Natural killer cell treated with Interleukin-12 subunit alpha and Interleukin-12 subunit beta and Interleukin-15 and Interleukin-18, amount 100 ng/mL, for 72 hours (primary cell): ENCODE data around the gene COL9A1. TPM values are rescaled to one million over a fixed set of nuclear protein-coding genes. Genes with fewer than 3 reads are reported as not detected.

Experiments
- ATAC-seq, 2 donors: fragments of 150-1000 bp; cut with Tn5 transposase in 1 of 2; sonication (Bioruptor Pico), chemical (Tn5 transposase) in 1 of 2; 2 replicates each; pipeline ENCODE4 v1.10.0; 2021
- DNase-seq: peaks from one replicate; pipeline ENCODE4 v3.0.0; 2022; ENCODE audit warnings: low spot score
- H3K27ac Mint-ChIP-seq, 2 donors: 1 replicate in 1 of 2; 2 replicates in 1 of 2; pipeline ENCODE4 v1.8.0; 2022; ENCODE audit warnings: mixed read lengths in 2 of 2, mild to moderate bottlenecking in 1 of 2, moderate library complexity in 1 of 2
- H3K27me3 Mint-ChIP-seq, 2 donors: 1 replicate in 1 of 2; 2 replicates in 1 of 2; pipeline ENCODE4 v1.8.0; 2022; ENCODE audit warnings: mixed read lengths in 2 of 2
- H3K36me3 Mint-ChIP-seq: one replicate; pipeline ENCODE4 v1.8.0; 2022; ENCODE audit warnings: mixed read lengths
- H3K4me1 Mint-ChIP-seq, 2 donors: 1 replicate in 1 of 2; 2 replicates in 1 of 2; pipeline ENCODE4 v1.8.0; 2022; ENCODE audit warnings: low read depth in 2 of 2, mixed read lengths in 2 of 2, mild to moderate bottlenecking in 1 of 2
- H3K4me3 Mint-ChIP-seq: one replicate; pipeline ENCODE4 v1.8.0; 2022; ENCODE audit warnings: mixed read lengths
- H3K9me3 Mint-ChIP-seq: 2 replicates; pipeline ENCODE4 v1.8.0; 2022; ENCODE audit warnings: mixed read lengths
- total RNA-seq, 2 donors: library from RNA; stranded (reverse); gene quantifications; one replicate each; pipeline ENCODE4 v1.2.3, GENCODE V29; 2022

The COL9A1 gene
- total RNA-seq, 2 donors from 2014 or later, result not detected

DNA sequence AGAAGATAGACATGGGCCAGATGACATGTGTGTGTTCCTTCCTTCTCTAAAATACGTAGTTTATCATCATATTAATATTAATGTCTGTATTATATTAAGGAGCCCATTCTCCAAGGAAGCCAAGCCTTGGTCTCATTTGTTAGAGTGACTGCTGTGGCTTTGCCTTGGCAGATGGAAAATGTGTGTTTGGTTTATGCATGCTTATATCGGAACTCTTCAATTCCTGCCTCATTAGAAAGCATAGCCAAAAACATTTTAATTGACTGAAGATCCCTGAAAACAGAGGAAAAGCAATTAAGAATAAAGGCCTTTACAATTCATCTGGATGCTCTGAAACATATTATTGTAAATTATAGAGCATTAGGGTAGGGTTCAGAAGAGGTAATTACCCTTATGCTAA is 106.4 kb downstream of the COL9A1 start:
- DNase-seq, result no peak
- H3K27ac Mint-ChIP-seq, result no peak overlapping the region
- H3K4me1 Mint-ChIP-seq, result no peaks in the 10 kb centered on the region
- peaks cover 5 to 7% of the 10 kb centered on the region in 2 donors for H3K27me3 Mint-ChIP-seq
- no peaks in the 10 kb centered on the region for H3K9me3 Mint-ChIP-seq
- H3K4me3 Mint-ChIP-seq, result no peak overlapping the region
- H3K36me3 Mint-ChIP-seq, result no peaks in the 10 kb centered on the region
- no peak for ATAC-seq

GRCh38 chr6:70194421-70194820 is 108.5 kb downstream of the COL9A1 start:
- Mint-ChIP-seq H3K27me3 (peaks cover 5 to 7% of the 10 kb centered on the region in 2 donors), H3K36me3 (no peaks in the 10 kb centered on the region), H3K27ac (no peak overlapping the region), H3K4me1 (no peaks in the 10 kb centered on the region), H3K9me3 (no peaks in the 10 kb centered on the region), H3K4me3 (no peak overlapping the region)
- ATAC-seq (no peak), DNase-seq (no peak)

DNA sequence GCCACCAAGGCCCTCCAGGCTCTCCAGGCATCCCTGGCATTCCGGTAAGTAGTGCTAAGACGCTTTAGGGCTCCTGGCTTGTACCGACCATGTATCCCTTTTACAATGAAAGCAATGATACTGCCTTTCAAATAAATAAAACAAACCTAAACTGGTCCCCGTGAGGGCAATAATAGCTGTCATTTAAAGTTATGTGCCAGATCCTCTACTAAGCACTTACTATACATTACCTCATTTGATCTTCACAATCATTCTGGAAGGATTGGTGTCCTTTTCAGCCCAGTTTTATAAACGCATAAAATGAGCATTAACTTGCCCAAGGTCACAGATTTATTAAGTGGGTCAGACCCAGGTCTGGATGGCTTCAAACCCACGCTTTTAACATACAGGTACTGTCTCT is 114.7 kb downstream of the COL9A1 start:
- DNase-seq, result no peak
- H3K4me1 Mint-ChIP-seq, result no peaks in the 10 kb centered on the region
- H3K27ac Mint-ChIP-seq, result no peak overlapping the region
- ATAC-seq, result no peak
- no peak overlapping the region for H3K4me3 Mint-ChIP-seq
- no peaks in the 10 kb centered on the region for H3K36me3 Mint-ChIP-seq
- peaks cover 3% of the 10 kb centered on the region for H3K9me3 Mint-ChIP-seq
- H3K27me3 Mint-ChIP-seq, result peaks cover 3 to 7% of the 10 kb centered on the region in 2 donors

GRCh38 chr6:70186461-70186860 is 116.4 kb downstream of the COL9A1 start:
- Mint-ChIP-seq H3K27ac (no peak overlapping the region), H3K4me1 (no peaks in the 10 kb centered on the region), H3K36me3 (no peaks in the 10 kb centered on the region), H3K27me3 (no peaks in the 10 kb centered on the region), H3K4me3 (no peak overlapping the region), H3K9me3 (peaks cover 3% of the 10 kb centered on the region)
- ATAC-seq (no peak), DNase-seq (no peak)

DNA sequence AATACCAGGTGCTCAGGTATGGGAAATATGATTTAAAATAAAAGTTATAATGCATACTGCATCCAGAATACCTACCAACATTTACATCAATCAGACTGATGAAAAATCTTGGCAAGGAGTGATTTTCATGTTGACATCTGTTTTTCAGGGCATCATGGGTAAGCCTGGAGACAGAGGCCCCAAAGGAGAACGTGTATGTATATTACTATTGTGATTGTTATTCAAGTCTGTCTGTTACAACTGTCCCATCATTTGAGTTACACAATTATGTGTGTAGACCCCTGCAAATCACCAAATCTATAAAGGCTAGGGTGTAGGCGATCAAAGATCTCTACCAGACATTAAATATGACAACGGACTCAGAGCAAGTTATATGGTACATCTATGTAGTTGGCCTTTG is 118.2 kb downstream of the COL9A1 start:
- no peak for ATAC-seq
- H3K36me3 Mint-ChIP-seq, result no peaks in the 10 kb centered on the region
- H3K9me3 Mint-ChIP-seq, result peaks cover 3% of the 10 kb centered on the region
- H3K4me1 Mint-ChIP-seq, result no peaks in the 10 kb centered on the region
- no peak for DNase-seq
- H3K27me3 Mint-ChIP-seq, result no peaks in the 10 kb centered on the region
- no peak overlapping the region for H3K4me3 Mint-ChIP-seq
- no peak overlapping the region for H3K27ac Mint-ChIP-seq

- ATAC-seq, result no peak
- no peak overlapping the region for H3K4me3 Mint-ChIP-seq
- no peak overlapping the region for H3K27ac Mint-ChIP-seq
- H3K4me1 Mint-ChIP-seq, result no peaks in the 10 kb centered on the region
- H3K9me3 Mint-ChIP-seq, result peaks cover 3% of the 10 kb centered on the region
- no peaks in the 10 kb centered on the region for H3K36me3 Mint-ChIP-seq
- DNase-seq, result no peak
- no peaks in the 10 kb centered on the region for H3K27me3 Mint-ChIP-seq
These were observed 119.3 kb downstream of the COL9A1 start for GRCh38 chr6:70183538-70183937.

DNA sequence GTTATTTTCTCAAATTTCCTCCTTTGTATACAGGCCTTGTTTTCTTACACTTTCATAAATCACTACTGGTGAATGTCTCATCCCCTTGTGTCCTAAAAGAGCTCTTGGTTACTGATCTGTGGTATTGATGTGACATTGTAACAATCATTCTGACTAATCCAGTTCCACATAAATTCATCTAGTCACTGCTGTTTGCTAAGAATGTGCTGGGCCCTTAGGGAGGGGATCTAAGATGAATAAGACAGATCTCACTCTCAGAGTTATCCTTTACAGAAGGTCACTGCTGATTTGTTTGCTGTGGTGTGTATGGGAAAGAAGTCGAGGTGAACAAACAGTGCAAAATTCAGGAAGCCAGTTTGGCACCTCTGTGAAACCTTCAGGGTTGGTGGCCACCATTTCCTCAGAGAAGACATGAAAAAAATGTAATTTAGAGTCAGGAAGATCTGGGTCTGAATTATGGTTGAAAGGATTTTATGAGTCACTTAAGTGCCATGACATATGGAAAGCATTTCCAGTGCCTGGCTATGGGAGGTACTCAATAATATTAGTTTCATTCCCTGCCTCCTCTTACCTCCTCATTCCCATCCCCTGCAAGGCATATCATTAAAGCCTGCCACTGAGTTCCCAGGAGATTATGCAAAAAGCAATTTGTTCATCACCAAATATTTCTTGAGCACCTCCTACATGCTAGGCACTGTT is 121.8 kb downstream of the COL9A1 start:
- Mint-ChIP-seq H3K4me1 (no peaks in the 10 kb centered on the region), H3K36me3 (no peaks in the 10 kb centered on the region), H3K4me3 (no peak overlapping the region), H3K27ac (no peak overlapping the region), H3K27me3 (no peaks in the 10 kb centered on the region), H3K9me3 (no peaks in the 10 kb centered on the region)
- no peak for ATAC-seq
- DNase-seq, result no peak

DNA sequence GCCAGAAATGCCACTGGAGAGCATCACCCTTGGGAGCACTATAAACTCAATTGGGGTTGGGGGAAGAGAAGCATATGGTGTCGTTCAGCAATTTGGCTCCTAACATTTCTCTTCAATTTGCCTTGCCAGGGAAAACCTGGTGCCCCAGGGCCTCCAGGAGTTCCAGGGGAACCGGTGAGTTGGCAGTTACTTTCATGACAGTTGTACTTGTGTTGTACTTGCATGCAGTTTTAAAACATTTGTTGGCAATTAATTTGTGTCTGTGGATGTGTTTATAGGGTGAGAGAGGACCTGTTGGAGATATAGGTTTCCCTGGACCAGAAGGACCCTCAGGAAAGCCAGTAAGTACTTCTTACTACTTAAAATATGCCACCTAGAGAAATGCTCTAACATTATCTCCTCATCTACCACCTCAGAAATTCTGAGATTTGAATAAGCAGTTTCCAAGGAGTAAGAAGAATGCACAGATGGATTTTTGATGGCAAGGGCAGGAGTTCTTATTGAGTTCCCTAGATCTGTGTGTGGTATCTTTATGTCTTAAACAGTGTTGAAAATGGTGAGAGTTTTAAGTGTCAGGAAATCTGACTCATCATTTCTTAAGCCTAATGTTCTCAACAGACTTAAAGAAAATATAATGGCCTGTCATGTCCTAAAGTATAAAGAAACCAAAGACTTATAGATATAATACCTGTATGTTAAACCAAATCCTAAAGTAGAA is 122.5 kb downstream of the COL9A1 start:
- Mint-ChIP-seq H3K4me3 (no peak overlapping the region), H3K4me1 (no peaks in the 10 kb centered on the region)
- no peak for ATAC-seq

DNA sequence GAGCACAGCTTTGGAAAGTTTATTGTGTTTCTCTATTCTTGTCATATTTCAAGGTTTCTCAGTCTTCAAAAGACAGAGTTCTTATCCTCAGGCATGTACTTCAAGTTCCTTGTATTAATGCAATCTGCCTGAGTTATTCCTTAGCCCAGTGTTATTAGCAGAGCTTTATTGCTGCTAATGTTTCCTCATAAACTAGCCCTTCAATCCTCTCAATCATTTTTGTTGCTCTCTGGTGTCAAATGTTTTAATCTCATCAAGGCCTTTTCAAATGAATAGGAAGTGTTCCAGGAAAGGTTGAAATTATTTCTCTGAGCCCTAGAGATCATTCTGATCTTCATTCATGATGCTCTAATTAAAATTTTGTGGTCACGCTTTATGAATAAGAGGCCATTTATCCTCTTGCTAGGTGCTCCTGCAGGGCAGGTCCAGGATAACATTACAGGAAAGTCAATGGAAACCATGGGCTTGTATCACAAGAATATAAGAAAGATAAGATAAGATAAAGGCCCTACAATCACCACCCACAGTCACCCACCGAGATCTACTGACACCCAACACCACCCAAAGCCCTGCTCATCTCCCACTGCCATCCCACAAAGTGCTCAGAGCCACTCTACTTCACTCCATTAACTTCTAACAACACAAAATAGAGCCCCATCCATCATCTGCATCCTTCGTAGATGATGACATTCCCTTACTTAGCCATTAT is 125.9 kb downstream of the COL9A1 start:
- ATAC-seq (no peak), DNase-seq (no peak)
- Mint-ChIP-seq H3K9me3 (no peaks in the 10 kb centered on the region), H3K4me1 (no peaks in the 10 kb centered on the region), H3K4me3 (no peak overlapping the region), H3K27ac (no peak overlapping the region), H3K36me3 (no peaks in the 10 kb centered on the region), H3K27me3 (no peaks in the 10 kb centered on the region)

More for the DNA sequence above, 122.5 kb downstream of the COL9A1 start:
- Mint-ChIP-seq H3K27ac (no peak overlapping the region), H3K27me3 (no peaks in the 10 kb centered on the region), H3K9me3 (no peaks in the 10 kb centered on the region), H3K36me3 (no peaks in the 10 kb centered on the region)
- DNase-seq, result no peak

DNA sequence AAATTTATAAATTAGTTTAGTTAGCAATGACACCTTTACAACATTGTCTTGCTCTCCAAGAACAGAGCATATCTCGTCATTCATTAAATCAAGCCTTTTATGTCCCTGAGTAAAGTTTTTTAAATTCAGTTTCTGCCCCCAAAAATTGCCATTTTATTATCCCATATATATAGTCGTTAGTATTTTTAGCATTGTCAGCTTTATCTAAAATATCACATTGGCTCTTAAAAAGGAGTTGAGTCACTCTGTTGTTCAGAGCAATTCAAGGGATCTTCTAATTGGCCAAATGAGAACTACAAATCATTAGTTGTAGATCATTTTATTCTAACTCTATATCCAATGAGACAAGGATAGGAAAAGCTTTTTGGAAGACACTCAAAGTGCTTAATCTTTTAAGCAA is 127.1 kb downstream of the COL9A1 start:
- no peaks in the 10 kb centered on the region for H3K4me1 Mint-ChIP-seq
- no peak overlapping the region for H3K27ac Mint-ChIP-seq
- no peaks in the 10 kb centered on the region for H3K36me3 Mint-ChIP-seq
- DNase-seq, result no peak
- no peaks in the 10 kb centered on the region for H3K27me3 Mint-ChIP-seq
- no peaks in the 10 kb centered on the region for H3K9me3 Mint-ChIP-seq
- no peak for ATAC-seq
- no peak overlapping the region for H3K4me3 Mint-ChIP-seq

DNA sequence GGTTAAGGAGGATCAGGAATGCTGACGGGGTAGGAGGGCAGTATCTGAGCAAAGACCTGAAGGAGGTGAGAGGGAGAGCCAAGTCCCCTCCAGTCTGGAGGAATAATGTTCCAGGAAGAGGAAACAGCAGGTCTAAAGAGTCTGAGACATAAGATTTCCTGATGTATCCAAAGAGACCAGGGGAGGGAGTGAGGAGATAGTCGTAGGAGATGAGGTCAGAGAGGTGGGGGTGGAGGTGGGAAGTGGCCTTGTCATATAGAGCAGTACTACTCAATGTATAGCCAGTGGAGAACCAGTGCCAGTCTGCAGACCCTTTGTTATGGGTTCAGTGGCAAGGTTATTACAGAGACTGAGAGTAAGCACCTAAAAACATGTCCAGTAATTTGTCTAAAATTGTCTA is 130.6 kb downstream of the COL9A1 start:
- DNase-seq (no peak), ATAC-seq (no peak)
- no peaks in the 10 kb centered on the region for H3K36me3 Mint-ChIP-seq
- no peaks in the 10 kb centered on the region for H3K9me3 Mint-ChIP-seq
- H3K4me1 Mint-ChIP-seq, result no peaks in the 10 kb centered on the region
- peaks cover 0 to 8% of the 10 kb centered on the region in 2 donors for H3K27me3 Mint-ChIP-seq
- H3K4me3 Mint-ChIP-seq, result no peak overlapping the region
- no peak overlapping the region for H3K27ac Mint-ChIP-seq

DNA sequence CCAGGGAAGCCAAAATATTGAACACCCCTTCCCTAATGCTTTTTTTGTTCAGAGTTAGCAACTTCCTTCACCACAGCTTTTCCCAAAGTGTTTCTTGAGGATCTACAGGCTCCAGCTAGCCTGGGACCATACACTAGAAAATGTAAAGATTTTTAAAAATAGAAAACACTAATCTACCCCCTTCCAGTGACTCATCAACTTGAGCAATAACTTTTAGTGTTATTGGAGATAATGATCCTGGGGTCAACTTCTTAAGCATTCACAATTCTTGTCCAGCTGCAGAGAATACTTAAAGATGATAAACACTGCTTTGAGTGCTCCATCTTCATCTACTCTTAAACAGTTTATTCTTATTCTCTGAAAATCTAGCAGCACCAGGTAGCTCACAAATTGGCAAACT is 131.6 kb downstream of the COL9A1 start:
- Mint-ChIP-seq H3K36me3 (no peaks in the 10 kb centered on the region), H3K9me3 (no peaks in the 10 kb centered on the region), H3K4me3 (no peak overlapping the region), H3K27ac (no peak overlapping the region), H3K27me3 (peaks cover 0 to 14% of the 10 kb centered on the region in 2 donors), H3K4me1 (no peaks in the 10 kb centered on the region)
- ATAC-seq, result no peak
- DNase-seq, result no peak

DNA sequence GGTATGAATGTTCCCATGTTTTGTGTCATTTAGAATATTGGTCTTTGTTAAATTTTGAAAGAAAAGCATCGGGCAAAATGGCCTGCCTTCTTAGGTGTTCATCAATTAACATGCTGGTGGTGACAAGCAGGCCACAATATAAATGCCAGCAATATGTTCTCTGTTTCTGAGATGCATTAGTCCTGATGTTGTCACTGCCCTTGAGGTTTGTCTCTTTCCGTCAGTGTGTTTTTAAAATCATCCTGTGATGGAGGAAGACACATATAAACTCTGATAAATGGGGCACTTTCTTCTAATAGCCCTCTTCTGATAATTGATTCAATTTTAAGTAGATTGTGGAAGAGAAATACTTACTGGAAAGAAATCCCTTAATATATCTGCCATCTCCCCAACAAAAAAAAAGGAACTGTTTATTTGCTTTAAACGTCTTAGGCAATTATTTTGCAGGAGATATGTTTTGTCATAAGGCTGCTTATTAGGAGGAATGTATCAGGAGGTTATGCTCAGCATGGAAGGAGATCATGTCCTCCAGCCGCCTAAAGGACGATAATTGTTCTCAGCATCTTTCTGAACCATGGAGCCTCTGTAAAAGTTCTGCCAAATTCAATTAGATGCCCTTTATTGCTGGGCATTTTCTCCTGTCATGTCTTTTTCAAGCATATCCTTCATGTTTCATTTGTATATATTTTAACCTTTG is 134.1 kb downstream of the COL9A1 start:
- Mint-ChIP-seq H3K4me1 (no peaks in the 10 kb centered on the region), H3K27ac (no peak overlapping the region), H3K9me3 (no peaks in the 10 kb centered on the region), H3K27me3 (peaks cover 0 to 14% of the 10 kb centered on the region in 2 donors), H3K36me3 (no peaks in the 10 kb centered on the region), H3K4me3 (no peak overlapping the region)
- DNase-seq (no peak), ATAC-seq (no peak)
